ENCODE data around the gene CCDC6.

DNA sequence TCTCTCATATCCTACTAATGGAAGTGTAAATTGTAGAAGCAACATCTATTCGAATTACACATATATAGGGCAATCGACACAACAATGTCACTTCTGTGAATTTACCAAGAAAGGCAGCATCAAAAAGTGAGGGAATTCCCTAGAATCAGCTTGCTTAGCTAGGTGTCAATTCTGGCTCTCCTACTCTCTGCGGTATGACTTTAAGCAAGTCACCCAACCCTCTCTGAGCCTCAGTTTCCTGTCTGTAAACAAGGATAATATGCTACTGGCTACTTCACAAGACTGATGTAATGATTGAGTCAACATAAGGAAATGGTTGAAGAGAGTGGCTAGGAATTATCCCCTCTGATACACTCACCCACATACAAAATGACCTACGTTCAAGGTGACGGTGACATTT is 19.4 kb downstream of the CCDC6 start:
- no peak for TF ChIP-seq BHLHE40 (IDR thresholded peaks at IDR 0.05; ENCODE audit: borderline replicate concordance)
- no peak for TF ChIP-seq ZNF384 (IDR thresholded peaks at IDR 0.05)
- TF ChIP-seq ELF4 (IDR thresholded peaks at IDR 0.05), result no peak
- no peak for TF ChIP-seq FOXM1 (IDR thresholded peaks at IDR 0.05; ENCODE audit: borderline replicate concordance)
- TF ChIP-seq TARDBP (IDR thresholded peaks at IDR 0.05), result no peak
- no peak for TF ChIP-seq SP1 (IDR thresholded peaks at IDR 0.05)
- no peak for TF ChIP-seq SUZ12 (IDR thresholded peaks at IDR 0.05)
- TF ChIP-seq FOXK2 (IDR thresholded peaks at IDR 0.05), result no peak
- no peak for TF ChIP-seq PKNOX1 (IDR thresholded peaks at IDR 0.05)

All from HEK293T (cell line).